Muscle of arm (tissue), 12 donors: ENCODE measurements around the gene GPR37. TPM values are rescaled to one million over a fixed set of nuclear protein-coding genes. Genes with fewer than 3 reads are reported as not detected.
A peak's percentile ranks its signal among the peaks of the same experiment; 100 is the strongest.

Experiments used
- DNase-seq: peaks from one replicate; pipeline ENCODE4 v3.0.0-alpha.2; 2013
- polyA plus RNA-seq, 12 donors: library from polyadenylated mRNA; unstranded; fragments of 120-200 nt; gene quantifications; one replicate each; pipeline ENCODE4 v1.2.1, GENCODE V29; 2013; ENCODE audit not compliant: insufficient read length in 12 of 12

GPR37 gene
- polyA plus RNA-seq, 12 donors: 10.6 to 46.4 (median 23.4) TPM; not detected in 1

DNA sequence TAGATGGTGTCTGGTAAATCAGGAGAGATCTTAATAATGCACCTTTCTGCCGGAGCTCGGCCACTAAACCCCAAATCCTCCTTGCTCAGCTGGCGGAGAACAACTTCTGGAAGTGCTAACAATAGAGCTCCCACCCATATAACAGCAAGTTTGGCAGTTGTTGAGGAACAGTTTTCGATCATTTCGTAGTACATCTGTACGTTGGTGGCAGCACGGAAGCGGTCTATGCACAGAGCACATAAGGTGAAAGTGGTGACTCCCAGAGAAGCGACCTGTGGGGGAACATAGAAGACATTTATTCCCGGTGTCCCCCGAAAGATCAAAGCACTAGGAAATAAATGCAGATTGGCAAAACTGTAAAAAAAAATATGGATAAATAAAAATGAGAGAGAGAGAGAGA is 18.5 kb downstream of the GPR37 start:
- no peak for DNase-seq

DNA sequence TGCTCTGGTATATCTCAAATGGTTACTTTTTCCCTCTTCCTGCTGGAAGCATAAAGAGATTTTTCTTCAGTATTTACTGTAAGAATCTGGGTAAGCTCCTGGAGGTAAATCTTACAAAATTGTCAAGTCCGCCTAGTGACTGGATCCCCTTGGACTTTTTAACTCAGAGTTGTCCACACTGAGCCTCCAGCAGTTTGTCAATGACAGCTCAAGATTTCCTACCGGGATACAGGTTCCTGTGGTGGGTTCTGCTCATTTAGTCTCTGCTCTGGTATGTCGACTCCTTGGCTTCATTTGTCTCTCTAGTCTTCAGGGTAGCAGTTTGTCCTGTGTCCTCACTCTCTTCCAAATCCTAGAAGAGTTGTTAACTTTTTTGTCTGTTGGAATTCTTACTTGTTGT is 27.0 kb downstream of the GPR37 start:
- DNase-seq: no peak

GRCh38 chr7:124737760-124738300 is 27.8 kb downstream of the GPR37 start:
- DNase-seq: no peak

DNA sequence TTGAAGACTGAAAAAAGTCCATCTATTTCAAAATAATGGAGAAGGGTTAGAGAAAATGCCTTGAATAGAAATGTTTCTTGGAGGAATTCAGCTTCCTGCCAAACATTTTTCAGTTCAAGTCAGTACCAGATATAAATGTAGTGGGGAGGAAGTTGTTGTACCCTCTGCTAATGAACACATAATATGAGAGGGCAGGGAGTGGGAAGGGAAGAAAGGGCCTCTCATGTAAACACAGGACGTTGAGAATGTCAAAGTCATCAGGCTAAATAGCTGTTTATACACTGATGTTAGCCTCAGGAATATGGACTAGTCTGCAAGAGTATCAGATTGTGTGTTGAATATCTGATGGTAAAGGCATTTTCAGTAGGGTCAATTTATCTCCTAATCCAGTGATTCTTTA is 37.0 kb downstream of the GPR37 start:
- no peak for DNase-seq

DNA sequence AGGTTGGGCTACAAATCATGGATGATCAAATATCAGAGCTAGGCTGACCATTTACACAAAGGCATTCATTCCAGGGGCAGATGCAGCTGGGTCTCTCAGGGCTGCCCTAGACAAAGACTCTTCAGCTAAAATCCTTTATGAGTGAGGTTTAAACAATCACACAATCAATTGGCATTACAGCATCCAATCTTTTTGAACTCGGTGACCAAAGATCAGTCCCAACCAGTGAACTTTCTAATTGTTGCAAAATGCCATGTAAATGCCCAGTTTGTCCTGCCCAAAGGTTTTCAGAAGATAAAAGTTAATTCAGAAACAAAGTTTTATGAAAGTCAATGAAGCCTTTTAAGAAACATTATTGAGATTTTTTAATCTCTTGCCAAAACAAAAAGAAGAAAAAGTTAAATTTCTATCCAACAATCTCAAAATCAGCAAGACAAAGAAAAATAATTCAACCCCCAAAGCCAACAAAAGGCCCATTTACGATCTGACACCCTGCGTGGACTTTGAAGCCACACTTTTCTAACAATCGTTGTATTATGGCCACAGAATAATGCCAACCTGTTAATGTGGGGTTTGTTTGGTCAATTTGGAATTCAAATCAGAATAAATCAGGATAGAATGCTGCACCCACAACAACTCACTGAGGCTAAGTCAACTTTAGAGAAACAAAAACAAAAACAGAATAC is 40.9 kb downstream of the GPR37 start:
- no peak for DNase-seq

DNA sequence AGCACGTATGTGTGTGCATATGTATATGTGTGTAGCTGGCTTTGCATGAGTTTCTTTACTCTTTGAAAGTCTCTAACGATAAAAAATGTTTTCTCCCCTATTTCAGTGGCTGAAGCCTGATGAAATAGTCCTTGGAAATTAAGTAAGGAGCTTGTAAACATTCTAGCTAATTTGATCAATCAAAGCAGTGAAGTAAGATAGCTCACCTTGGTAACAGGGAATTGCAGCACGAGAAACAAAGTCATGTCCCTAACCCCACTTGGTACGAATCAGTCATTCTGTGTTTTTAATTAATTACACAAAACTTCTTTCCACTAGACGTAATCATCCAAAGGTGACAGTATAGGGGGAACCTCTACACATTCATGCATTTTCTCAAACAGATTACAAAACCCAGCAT is 41.5 kb downstream of the GPR37 start:
- no peak for DNase-seq

DNA sequence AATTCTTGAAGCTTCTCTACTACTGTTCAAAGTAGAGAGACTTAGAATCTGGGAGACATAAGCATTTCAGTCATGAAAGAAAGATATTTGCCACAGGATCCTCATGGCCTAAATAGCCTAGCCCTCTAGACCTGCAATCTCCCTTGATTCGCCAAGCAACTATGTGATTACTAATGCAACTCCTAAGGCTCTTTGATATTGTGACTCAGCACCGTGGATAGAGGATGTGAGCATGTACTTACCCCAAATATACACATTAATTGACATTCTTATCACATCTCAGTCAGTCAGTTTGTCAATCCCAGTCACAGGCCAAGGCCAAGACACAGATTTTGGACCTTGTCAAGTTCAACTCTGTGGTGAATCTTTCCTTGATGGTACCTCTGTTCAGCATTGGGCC is 42.6 kb downstream of the GPR37 start:
- no peak for DNase-seq

- DNase-seq: no peak
Observed at GRCh38 chr7:124722292-124722691, 43.3 kb downstream of the GPR37 start.

GRCh38 chr7:124720195-124720594 is 45.4 kb downstream of the GPR37 start:
- DNase-seq: no peak

DNA sequence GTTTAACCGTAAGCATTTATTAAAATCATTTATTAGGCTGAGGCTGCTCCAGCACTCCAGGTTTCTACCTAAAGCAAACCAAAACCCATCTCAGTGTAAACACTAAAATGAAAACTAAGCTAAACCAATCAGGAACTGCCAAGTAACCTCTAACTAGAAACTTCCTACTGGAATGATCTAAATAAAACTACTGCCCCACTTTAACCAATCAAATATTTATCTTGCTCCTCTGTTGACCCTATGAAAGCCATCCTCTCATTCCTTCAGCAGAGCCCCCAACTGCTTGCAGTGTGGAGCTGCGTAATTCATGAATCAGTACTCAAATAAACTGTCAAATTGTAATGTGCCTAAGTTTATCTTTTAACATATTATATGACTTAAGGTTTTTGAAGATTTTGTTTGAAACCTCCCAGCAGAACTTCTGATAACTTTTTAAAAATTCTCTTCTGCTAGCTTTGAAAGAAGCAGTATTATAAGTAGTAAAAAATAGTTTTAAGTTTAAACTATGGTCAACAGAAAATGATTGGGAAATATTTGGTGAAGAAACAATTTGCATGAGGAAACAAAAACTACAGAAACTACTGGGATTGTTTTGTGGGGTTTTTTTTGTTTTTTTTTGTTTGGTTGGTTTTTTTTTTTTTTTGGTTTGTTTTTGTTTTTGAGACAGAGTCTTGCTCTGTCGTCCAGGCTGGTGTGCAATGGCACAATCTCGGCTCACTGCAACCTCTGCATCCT is 47.4 kb downstream of the GPR37 start:
- no peak for DNase-seq

- DNase-seq: no peak
Observed at GRCh38 chr7:124716894-124717293, 48.7 kb downstream of the GPR37 start.

GRCh38 chr7:124713086-124713485 is 52.5 kb downstream of the GPR37 start:
- no peak for DNase-seq

GRCh38 chr7:124712017-124712416 is 53.6 kb downstream of the GPR37 start:
- no peak for DNase-seq

DNA sequence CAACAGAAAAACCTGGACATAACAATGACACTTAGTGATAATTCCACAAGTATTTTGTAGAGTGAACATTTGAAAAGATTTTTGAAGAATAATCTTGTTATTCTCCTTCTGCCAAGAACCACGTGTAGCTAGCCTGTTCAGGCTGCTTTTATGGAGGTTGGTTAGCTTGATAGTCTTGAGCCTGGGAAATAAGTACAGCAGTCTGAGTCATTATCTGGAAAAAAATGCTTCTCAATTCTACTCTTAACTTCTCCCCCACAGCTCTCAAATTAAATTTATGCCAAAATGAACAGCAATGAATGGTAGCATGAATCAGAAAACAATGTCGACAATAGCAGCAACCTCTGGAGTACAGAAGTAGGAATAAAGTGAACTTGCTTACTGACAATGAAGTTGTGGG is 63.2 kb downstream of the GPR37 start:
- no peak for DNase-seq

DNA sequence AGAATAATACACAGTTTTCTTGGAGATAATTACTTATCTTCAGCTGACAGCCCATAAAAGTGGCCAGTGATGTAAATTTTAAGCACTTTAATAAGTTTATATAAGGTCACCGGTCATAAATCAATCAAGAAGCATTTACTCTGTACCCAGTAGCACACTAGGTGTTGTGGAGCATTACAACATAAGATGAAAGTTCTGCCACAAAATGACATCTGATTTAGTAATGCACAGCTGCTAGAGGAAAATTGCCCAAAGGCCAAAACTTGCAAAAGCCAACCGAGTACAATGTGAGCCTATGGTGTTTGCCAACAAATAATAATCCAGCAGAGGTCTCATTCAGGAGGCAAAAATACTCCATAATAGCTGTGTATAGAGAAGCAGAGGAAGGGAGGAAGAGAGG is 63.6 kb downstream of the GPR37 start:
- DNase-seq: peak; percentile 8

GRCh38 chr7:124700655-124701054 is 64.9 kb downstream of the GPR37 start:
- no peak for DNase-seq

DNA sequence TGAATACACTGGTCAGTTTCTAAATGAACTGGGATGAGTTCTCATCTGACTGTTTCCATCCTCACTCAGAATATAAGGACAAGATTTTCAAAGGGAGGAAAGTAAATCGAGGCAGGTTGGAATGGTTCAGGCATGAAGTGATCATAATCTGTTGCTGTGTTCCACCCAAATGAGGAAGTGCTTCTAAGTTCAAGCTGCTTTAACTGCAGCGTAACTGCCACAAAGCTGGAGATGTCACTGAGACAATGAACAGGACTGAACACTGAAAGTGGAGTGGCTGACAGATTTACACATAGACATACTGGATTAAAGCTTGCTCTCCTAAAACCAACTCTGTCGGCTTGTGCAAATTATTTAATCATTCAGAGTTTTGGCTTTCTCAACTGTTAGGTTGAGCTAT is 66.6 kb downstream of the GPR37 start:
- no peak for DNase-seq

GRCh38 chr7:124697746-124698145 is 67.8 kb downstream of the GPR37 start:
- no peak for DNase-seq

Other genes starting within 250 kb of the GPR37 start
- gene POT1, start 164.0 kb upstream of the GPR37 start, polyA plus RNA-seq: 10 to 100 TPM in 11 of 12 donors, not detected in 1; 17.6 to 30.1 (median 21.2) TPM